Measurements from ENCODE around the gene KIAA1755.

The KIAA1755 gene, protein sequence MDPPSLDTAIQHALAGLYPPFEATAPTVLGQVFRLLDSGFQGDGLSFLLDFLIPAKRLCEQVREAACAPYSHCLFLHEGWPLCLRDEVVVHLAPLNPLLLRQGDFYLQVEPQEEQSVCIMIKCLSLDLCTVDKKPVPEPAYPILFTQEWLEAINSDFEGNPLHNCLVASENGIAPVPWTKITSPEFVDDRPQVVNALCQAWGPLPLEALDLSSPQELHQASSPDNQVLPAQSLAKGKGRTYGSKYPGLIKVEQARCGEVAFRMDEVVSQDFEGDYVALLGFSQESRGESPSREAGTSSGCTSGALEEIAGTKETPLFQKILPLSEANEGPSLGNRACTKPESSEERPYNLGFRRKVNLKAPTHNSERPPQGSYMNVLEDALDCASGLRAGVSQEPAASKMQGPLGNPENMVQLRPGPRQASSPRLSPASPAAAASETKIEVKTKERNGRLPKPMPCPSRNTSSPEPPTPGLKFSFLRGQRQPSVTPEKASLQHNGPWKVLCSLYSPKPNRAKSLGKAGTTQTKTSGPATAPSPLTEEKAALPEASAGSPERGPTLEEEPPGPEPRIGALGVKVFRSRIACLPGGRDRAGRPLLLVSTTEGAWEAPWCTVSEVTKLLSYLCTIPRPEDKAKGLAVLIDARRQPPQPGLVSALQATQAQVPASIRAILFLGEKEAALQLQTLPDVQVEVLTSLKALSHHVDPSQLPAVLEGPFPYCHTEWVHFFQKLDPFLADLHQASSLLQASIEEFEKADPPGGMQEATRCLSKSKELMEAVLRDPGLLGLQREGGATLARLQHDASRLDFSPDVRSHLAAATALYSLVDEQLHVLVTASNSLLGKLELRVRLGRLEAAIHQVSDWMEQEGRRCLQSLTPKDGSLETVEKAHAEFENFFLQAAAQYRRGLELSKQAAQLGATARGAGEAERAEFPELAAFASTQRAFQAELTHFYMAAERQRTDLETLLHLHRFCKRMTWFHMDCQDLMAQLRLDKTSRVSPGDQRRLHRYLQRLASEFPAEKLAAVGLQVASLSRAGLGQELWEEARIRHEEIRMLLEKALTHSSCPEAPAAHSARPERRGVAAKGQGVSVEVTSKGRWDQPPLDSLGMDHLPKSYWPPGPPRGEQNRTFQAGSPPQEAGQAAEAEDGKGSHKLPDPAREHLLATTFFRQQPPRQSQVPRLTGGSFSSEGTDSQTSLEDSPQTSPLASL

GRCh38 chr20:38260378-38261053 is at the start of gene KIAA1755:
KIAA1755 (minus strand) TSS chr20:38260735; CDS start chr20:38260500, 235 bp downstream.
- peak; percentile 69 for DNase-seq (ENCODE audit: low spot score)

DNA sequence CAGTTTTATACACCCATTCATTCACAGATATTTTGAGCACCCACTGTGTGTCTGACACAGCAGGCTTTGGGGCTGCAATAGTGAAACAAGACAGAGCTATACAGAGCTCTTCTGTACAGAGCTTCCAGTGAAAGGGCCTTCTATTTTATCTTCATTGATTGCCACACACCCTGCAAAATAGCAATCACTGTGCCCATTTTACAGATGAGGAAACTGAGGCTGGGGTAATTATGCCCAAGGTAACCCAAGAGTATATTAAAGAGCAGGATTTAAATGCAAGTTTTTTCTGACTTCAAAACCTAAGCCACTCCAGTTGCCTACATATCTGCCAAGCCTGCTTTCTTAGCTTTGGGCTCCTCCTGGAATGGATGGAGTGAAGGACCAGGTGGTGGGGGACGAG is 47.9 kb upstream of the KIAA1755 start:
- DNase-seq (ENCODE audit: low spot score): no peak

DNA sequence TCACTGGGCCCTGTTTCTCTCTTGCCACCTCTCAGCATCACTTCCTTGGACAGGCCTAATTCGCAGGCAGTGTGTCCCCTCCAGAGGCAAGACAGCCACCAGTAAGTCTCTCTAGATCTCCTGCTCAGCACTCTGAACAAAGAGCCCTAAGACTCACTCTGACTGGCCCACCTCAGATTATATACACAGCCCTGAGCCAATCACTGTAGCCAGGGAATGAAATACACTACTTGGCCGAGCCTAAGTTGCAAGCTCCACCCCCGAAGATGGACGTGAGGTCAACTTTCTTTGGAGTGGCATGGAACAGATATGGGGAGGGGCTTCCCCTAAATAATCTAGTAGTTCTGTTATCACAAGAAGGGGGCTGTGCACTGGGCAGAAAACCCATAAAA is 47.5 kb upstream of the KIAA1755 start:
- DNase-seq (ENCODE audit: low spot score): peak; percentile 31

GRCh38 chr20:38307371-38308046 is 47.0 kb upstream of the KIAA1755 start:
- DNase-seq (ENCODE audit: low spot score): no peak

GRCh38 chr20:38306379-38306778 is 45.8 kb upstream of the KIAA1755 start:
- DNase-seq (ENCODE audit: low spot score): no peak

DNA sequence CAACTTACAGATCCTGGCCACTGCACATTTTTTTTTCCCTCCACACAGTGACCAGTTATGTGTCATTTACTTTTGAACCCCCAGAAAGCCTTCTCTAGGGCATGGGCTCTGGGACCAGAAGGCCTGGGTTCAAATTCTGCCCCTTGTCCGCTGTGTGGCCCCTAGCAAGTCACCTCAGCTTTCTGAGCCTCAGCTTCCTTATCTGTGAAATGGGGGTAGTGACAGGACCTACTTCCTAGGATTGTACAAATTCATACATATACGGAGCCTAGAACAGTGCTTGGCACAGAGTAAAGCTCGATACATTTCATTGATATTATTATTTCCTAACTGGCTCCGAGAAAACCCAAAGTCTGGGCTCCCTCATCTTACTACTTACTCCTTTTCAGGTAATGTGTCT is 45.0 kb upstream of the KIAA1755 start:
- DNase-seq (ENCODE audit: low spot score): no peak

- peak; percentile 78 for DNase-seq (ENCODE audit: low spot score)
Observed at GRCh38 chr20:38304845-38305447, 44.4 kb upstream of the KIAA1755 start.

DNA sequence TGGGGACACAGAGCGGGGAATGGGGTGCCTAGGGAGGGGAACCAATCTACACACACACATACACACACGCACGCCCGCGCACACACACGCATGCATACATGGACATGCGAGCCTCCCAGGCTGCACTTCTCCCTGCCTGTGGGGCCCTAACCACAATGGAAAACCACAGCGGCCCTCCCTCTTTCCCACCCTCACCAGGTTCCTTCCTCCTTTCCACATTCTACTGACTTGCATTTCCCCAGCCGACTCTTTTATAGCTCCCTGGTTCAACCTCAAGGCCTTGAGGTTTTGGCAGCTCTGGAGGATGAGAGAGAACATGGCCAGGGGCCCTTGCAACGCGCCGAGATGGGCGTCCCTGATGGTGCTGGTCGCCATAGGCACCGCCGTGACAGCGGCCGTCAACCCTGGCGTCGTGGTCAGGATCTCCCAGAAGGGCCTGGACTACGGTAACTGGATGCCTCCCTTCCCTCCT is 43.4 kb upstream of the KIAA1755 start, which contains the start of gene BPI:
Gene BPI (plus strand): TSS at position 249 of the 472 bp plus-strand sequence. CDS start 68 bp downstream, at position 317.
- no peak for DNase-seq (ENCODE audit: low spot score)

DNA sequence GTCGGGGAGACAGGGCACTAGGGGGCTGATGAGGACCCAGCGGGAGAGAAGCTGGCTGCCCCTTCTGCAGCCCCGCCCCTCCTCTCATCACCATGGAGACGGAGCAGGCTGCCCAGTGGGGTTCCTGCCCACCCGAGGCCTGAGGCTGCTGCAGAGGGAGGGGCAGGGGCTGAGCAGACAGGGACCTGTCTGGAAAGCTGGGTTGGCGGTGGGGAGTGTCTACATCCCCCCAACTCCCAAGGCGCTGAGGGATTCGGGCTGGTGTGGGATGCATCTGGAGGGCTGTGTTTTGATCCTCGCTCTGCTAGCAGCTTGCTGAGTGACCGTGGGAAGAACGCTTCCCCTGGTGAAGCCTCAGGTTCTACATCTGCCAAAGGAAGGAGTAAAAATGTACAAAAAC is 42.3 kb upstream of the KIAA1755 start:
- no peak for DNase-seq (ENCODE audit: low spot score)

DNA sequence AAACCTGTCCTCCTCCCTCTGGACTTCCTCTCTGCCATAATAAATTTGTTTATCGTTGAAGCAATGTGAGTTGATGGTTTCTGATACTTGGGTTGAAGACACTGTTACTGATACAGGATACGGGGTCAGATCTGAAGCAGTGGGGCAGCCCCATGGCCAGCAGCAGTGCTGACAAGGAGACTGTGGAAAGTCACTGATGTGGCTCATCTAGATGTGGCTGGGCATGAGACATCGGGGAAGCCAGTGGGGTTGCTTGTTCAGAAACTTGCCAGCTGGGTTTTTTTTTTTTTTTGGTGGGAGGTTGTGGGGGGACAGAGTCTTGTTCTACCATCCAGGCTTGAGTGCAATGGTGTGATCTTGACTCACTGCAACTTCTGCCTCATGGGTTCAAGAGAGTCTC is 40.8 kb upstream of the KIAA1755 start:
- no peak for DNase-seq (ENCODE audit: low spot score)

- no peak for DNase-seq (ENCODE audit: low spot score)
Observed at GRCh38 chr20:38300438-38300837, 39.9 kb upstream of the KIAA1755 start.

DNA sequence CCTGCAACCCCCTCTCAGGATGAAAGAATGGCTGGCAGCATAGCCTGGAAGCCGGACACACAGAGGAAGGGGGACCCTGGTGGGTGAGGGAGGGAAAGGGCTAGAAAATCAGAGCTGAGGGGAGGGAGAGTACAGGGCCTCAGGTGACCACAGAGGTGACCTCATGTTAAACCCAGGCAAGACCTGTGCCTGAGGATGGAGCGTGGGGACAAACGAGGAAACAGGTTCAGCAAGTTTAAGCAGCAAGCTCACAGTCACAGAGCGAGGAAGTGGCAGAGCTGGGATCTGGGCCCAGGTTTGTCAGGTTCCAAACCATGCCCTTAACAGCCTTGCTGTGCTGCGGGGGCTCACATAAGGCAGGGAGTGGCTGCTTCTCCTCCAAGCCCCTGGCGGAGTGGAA is 39.4 kb upstream of the KIAA1755 start:
- DNase-seq (ENCODE audit: low spot score): peak; percentile 49

DNA sequence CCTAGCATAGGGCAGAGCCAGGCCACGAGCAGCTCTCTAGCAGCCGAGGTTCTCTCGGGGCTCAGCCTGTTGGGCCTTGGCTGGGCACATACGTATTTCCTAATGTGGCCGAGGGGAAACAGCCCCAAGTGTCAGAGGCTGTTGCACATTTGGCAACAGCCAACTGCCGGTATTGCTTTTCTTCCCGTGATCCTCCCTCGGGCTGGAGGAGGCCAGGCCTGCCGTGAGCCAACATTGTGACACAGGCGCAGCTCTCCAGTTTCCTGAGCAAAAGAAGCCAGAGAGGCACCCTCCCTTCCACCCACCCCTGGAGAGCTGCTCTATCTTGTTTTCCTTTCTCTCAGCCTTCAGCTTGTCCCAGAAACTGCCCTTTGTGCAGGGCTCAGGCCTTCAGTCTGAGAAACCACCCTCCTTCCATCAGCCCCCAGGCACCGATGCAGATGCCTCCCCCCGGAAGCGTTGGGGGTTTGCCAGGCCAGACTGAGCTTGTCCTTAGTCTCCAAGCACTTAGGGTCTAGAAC is 38.3 kb upstream of the KIAA1755 start:
- DNase-seq (ENCODE audit: low spot score): no peak

GRCh38 chr20:38297916-38298674 is 37.6 kb upstream of the KIAA1755 start:
- no peak for DNase-seq (ENCODE audit: low spot score)

DNA sequence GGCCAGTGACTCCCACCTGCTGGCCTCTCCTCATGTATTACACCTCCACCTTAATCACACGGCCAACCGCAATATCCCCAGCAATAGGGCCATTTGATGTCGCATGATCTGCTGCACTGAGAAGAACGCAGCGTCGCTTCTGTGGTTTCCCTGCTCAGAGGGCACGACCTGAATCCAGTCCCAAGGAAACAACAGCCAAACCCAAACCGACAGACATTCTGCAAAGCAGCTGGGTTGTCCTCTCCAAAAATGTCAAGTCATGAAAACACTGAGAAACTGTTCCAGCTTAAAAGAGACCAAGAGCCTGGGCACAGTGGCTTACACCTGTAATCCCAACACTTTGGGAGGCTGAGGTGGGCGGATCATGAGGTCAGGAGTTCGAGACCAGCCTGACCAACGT is 35.9 kb upstream of the KIAA1755 start:
- no peak for DNase-seq (ENCODE audit: low spot score)

DNA sequence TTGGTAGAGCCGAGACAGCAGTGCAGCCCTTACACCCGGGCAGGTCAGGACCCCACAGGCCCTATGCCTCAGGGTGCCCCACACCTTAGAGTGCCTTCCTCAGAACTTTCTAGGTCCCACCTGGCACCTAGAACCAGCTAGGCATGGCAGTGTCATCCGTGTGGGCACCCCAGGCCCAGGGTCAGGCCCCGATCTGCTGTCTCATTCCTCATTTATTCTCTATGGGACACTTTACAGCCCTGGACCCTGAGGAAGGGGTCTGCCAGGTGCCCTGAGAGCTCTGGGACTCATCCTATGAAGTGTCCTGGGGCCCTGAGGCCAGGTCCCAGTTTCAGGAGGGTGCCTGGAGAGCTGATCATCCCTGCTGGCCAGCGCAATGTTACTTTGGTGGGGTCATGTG is 35.3 kb upstream of the KIAA1755 start:
- no peak for DNase-seq (ENCODE audit: low spot score)

DNA sequence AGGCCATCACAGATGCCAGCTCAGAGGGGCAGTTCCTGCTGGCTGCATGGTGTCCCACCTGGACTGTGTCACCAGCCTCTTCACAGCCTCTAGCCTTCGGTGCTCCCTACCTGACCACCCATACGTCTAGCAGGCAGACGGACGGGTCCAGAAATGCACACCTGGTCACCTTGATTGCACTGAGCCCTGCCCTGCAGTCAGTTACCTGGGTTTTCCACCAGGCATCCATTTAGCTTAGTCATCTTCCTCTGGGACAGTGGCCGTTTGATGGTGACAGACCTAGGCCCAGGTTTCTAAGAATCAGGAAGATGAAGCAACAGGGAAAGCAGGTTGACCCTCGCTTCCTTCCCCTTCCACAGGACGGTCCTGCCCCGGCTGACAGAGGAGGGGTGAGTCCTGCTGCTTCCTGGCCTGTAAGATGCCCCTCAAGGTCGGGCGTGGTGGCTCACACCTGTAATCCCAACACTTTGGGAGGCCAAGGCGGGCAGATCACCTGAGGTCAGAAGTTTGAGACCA is 33.6 kb upstream of the KIAA1755 start:
- no peak for DNase-seq (ENCODE audit: low spot score)

GRCh38 chr20:38293491-38294065 is 33.0 kb upstream of the KIAA1755 start:
- DNase-seq (ENCODE audit: low spot score): peak; percentile 72

DNA sequence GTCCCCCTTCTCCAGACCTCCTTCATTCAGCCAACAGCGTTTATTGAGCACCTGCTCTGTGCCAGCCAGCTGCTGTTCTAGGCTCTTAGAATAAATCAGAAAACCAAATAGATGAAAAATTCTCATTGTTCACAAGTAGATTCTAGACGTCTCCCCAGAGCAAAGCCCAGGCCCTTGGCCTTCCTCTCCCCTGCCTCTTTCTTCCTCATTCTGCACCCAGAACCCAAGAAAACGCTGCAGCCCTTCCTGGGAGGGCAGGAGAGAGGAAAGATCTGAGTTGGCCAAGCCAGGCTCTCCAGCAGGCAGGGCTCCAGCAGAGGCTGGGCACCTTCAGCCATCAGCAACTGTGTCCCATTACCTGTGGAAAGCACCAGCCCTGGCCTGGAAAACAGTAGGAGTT is 31.4 kb upstream of the KIAA1755 start:
- DNase-seq (ENCODE audit: low spot score): no peak
